OCI-LY1 (cell line): ENCODE data around the gene SLC16A3.

Source experiments
- H2AFZ ChIP-seq: fragments of 200-600 bp; sonication (generic), shearing (Covaris generic); 2 replicates; pipeline ENCODE4 v1.6.0; 2014; ENCODE audit warnings: antibody characterized with exemption, mild to moderate bottlenecking, low read length
- H3F3A ChIP-seq: fragments of 200-600 bp; sonication (generic), shearing (Covaris generic); 2 replicates; pipeline ENCODE4 v1.6.0; 2014; ENCODE audit warnings: mild to moderate bottlenecking, antibody characterized with exemption, low read length, moderate library complexity; ENCODE audit not compliant: insufficient read depth
- H3K27ac ChIP-seq: fragments of 200-600 bp; sonication (generic); 2 replicates; pipeline ENCODE4 v1.5.1; 2014; ENCODE audit warnings: low read length, mixed run types, mild to moderate bottlenecking, low read depth; ENCODE audit not compliant: poor library complexity, severe bottlenecking
- H3K27me3 ChIP-seq: fragments of 200-600 bp; sonication (generic); 2 replicates; pipeline ENCODE4 v1.6.0; 2014; ENCODE audit warnings: antibody characterized with exemption, mild to moderate bottlenecking, low read length, moderate library complexity; ENCODE audit not compliant: insufficient read depth
- H3K36me3 ChIP-seq: fragments of 200-600 bp; sonication (generic); 2 replicates; pipeline ENCODE4 v1.6.1; 2014; ENCODE audit warnings: mild to moderate bottlenecking, antibody characterized with exemption, low read length, moderate library complexity, mixed read lengths; ENCODE audit not compliant: insufficient read depth
- H3K4me1 ChIP-seq: fragments of 200-600 bp; sonication (generic); 2 replicates; pipeline ENCODE4 v1.5.1; 2014; ENCODE audit warnings: mild to moderate bottlenecking, low read length, moderate library complexity; ENCODE audit not compliant: insufficient read depth, severe bottlenecking
- H3K4me2 ChIP-seq: fragments of 200-600 bp; sonication (generic), shearing (Covaris generic); 2 replicates; pipeline ENCODE4 v1.6.1; 2014; ENCODE audit warnings: low read length
- H3K4me3 ChIP-seq: fragments of 200-600 bp; sonication (generic); 2 replicates; pipeline ENCODE4 v1.5.1; 2014; ENCODE audit warnings: low read length, low read depth, mild to moderate bottlenecking, mixed read lengths; ENCODE audit not compliant: poor library complexity, severe bottlenecking
- H3K79me2 ChIP-seq: fragments of 200-600 bp; shearing (Covaris generic); 2 replicates; pipeline ENCODE4 v1.6.1; 2016; ENCODE audit warnings: mixed run types, low read length, mixed read lengths; ENCODE audit not compliant: insufficient read depth
- H3K9ac ChIP-seq: fragments of 200-600 bp; sonication (generic), shearing (Covaris generic); 2 replicates; pipeline ENCODE4 v1.6.1; 2014; ENCODE audit warnings: mild to moderate bottlenecking, low read length, mixed read lengths
- H3K9me2 ChIP-seq: fragments of 200-600 bp; sonication (generic), shearing (Covaris generic); 2 replicates; pipeline ENCODE4 v1.6.1; 2014; ENCODE audit warnings: low read depth, mild to moderate bottlenecking, low read length, mixed read lengths
- H3K9me3 ChIP-seq: fragments of 200-600 bp; shearing (Covaris generic); 2 replicates; pipeline ENCODE4 v1.6.1; 2014; ENCODE audit warnings: low read length, mixed read lengths
- H4K20me1 ChIP-seq: fragments of 200-600 bp; sonication (generic), shearing (Covaris generic); 2 replicates; pipeline ENCODE4 v1.6.0; 2016; ENCODE audit warnings: mild to moderate bottlenecking, low read length; ENCODE audit not compliant: insufficient read depth
- CTCF ChIP-seq: fragments of 200-600 bp; sonication (generic), shearing (Covaris generic); IDR thresholded peaks from 2 replicates; pipeline ENCODE4 v1.5.1; 2017; ENCODE audit warnings: mild to moderate bottlenecking, antibody characterized with exemption, low read length, moderate library complexity, mixed read lengths
- EZH2 ChIP-seq: fragments of 200-600 bp; sonication (generic), shearing (Covaris generic); IDR thresholded peaks from 2 replicates; pipeline ENCODE4 v1.8.0; 2017; ENCODE audit warnings: borderline replicate concordance, mixed run types, mild to moderate bottlenecking, antibody characterized with exemption, low read length, moderate library complexity, mixed read lengths

Gene SLC16A3

GRCh38 chr17:82242977-82243647 lies 14.3 kb downstream of the SLC16A3 start:
- H4K20me1 ChIP-seq, result no peaks in the 10 kb centered on the region
- H3K36me3 ChIP-seq, result peaks cover 70% of the 10 kb centered on the region
- H3K4me2 ChIP-seq, result no peak overlapping the region
- H3K27me3 ChIP-seq, result no peaks in the 10 kb centered on the region
- H3K4me3 ChIP-seq, result no peak overlapping the region
- H3K9me3 ChIP-seq, result no peaks in the 10 kb centered on the region
- no peak overlapping the region for H2AFZ ChIP-seq
- no peaks in the 10 kb centered on the region for H3K9me2 ChIP-seq
- no peaks in the 10 kb centered on the region for H3K4me1 ChIP-seq
- no peaks in the 10 kb centered on the region for H3K79me2 ChIP-seq
- no peaks in the 10 kb centered on the region for H3F3A ChIP-seq
- no peak overlapping the region for H3K9ac ChIP-seq
- TF ChIP-seq CTCF (no peak), EZH2 (no peak)
- H3K27ac ChIP-seq, result no peak overlapping the region

- no peak overlapping the region for H2AFZ ChIP-seq
- H3K27me3 ChIP-seq, result no peaks in the 10 kb centered on the region
- H4K20me1 ChIP-seq, result no peaks in the 10 kb centered on the region
- no peak overlapping the region for H3K4me2 ChIP-seq
- H3K79me2 ChIP-seq, result no peaks in the 10 kb centered on the region
- TF ChIP-seq CTCF, result no peak
- TF ChIP-seq EZH2, result no peak
- no peak overlapping the region for H3K4me3 ChIP-seq
- no peak overlapping the region for H3K27ac ChIP-seq
- no peaks in the 10 kb centered on the region for H3K4me1 ChIP-seq
- H3K9ac ChIP-seq, result no peak overlapping the region
- no peaks in the 10 kb centered on the region for H3K9me3 ChIP-seq
- peaks cover 77% of the 10 kb centered on the region for H3K36me3 ChIP-seq
- H3F3A ChIP-seq, result no peaks in the 10 kb centered on the region
- no peaks in the 10 kb centered on the region for H3K9me2 ChIP-seq
Measured at GRCh38 chr17:82243648-82244412, 15.0 kb downstream of the SLC16A3 start.

- Histone ChIP-seq H3K4me3 (no peak overlapping the region), H3K36me3 (peaks cover 83% of the 10 kb centered on the region), H3K4me2 (no peak overlapping the region), H3F3A (no peaks in the 10 kb centered on the region), H3K4me1 (no peaks in the 10 kb centered on the region), H3K9me3 (no peaks in the 10 kb centered on the region), H3K27me3 (no peaks in the 10 kb centered on the region), H2AFZ (no peak overlapping the region), H4K20me1 (no peaks in the 10 kb centered on the region), H3K79me2 (no peaks in the 10 kb centered on the region), H3K9ac (no peak overlapping the region), H3K27ac (no peak overlapping the region), H3K9me2 (no peaks in the 10 kb centered on the region)
- no peak for TF ChIP-seq EZH2
- TF ChIP-seq CTCF, result peak; percentile 45
Measured at GRCh38 chr17:82244413-82245133, 15.7 kb downstream of the SLC16A3 start.
